NCI-H446 (cell line): ENCODE data around the gene CD164L2.

Source experiments
- DNase-seq, 2 experiments: peaks; one replicate each; lab custom pipeline; 2025; lab: John Stamatoyannopoulos, UW

CD164L2 gene

GRCh38 chr1:27363766-27364695 is 19.1 kb downstream of the CD164L2 start:
- DNase-seq = no peak

- DNase-seq = no peak
These were observed 21.6 kb downstream of the CD164L2 start for GRCh38 chr1:27361553-27361952.

GRCh38 chr1:27361044-27361402 is 22.1 kb downstream of the CD164L2 start:
- no peak for DNase-seq

- DNase-seq = no peak
These were observed 22.7 kb downstream of the CD164L2 start for GRCh38 chr1:27360159-27361043.

GRCh38 chr1:27359822-27360158 is 23.3 kb downstream of the CD164L2 start:
- DNase-seq = no peak

GRCh38 chr1:27358928-27359313 is 24.2 kb downstream of the CD164L2 start:
- no peak for DNase-seq

- DNase-seq = no peak
These were observed 24.9 kb downstream of the CD164L2 start for GRCh38 chr1:27358038-27358927.

- DNase-seq = peak in 1 of 2 experiments; percentile 17
These were observed 25.7 kb downstream of the CD164L2 start for GRCh38 chr1:27357281-27358037.

- DNase-seq = no peak
These were observed 26.4 kb downstream of the CD164L2 start for GRCh38 chr1:27356619-27357280.

GRCh38 chr1:27356277-27356618 is 26.9 kb downstream of the CD164L2 start:
- DNase-seq = no peak

GRCh38 chr1:27355683-27356082 is 27.4 kb downstream of the CD164L2 start:
- no peak for DNase-seq

- DNase-seq = no peak
These were observed 29.5 kb downstream of the CD164L2 start for GRCh38 chr1:27353629-27354028.

GRCh38 chr1:27353166-27353565 is 30.0 kb downstream of the CD164L2 start:
- no peak for DNase-seq

GRCh38 chr1:27351541-27352107 is 31.5 kb downstream of the CD164L2 start:
- DNase-seq = no peak

- DNase-seq = no peak
These were observed 32.2 kb downstream of the CD164L2 start for GRCh38 chr1:27350663-27351540.

- no peak for DNase-seq
These were observed 33.1 kb downstream of the CD164L2 start for GRCh38 chr1:27349784-27350662.

- no peak for DNase-seq
These were observed 34.0 kb downstream of the CD164L2 start for GRCh38 chr1:27348861-27349783.
